Measurements from ENCODE around the gene LGALS3BP.
"Not testable (repeated sequence)": the region's sequence is repeated elsewhere in the genome, so short reads cannot be mapped to it uniquely, and the experiment has no call there.

LGALS3BP gene

DNA sequence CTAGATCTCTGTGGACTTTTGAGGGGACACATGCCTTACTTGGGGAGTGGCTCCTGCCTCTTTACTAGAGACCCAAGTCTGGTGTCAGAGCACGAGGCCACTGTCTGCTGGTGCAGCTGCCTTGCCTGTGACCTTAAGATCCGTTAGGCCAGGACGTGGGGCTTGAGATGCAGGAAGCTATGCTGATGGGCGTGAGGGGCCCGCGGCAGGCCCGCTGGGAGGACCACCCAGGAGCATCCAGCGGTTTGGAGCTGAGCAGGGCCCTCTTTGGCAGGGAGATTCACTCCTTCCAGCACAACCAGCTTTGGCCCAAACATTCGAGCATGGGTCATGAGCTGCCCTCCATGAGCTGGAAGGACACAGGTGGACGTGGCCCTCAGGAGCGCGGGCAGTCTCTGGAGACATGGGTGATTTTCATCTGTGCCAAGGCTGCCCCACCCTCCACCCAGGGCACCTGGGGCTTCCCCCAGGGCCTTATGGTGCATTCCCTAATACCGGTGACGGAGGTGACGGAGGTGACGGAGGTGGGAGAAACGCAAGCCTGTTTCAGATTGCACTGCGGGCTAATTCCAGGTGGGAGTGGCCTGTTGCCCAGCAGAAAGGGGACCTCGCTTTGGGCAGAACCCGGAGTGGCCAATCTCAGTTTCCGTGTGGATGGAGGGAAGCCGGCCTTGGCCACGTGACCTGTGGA lies 12.7 kb downstream of the LGALS3BP start:
- no peak for DNase-seq

DNA sequence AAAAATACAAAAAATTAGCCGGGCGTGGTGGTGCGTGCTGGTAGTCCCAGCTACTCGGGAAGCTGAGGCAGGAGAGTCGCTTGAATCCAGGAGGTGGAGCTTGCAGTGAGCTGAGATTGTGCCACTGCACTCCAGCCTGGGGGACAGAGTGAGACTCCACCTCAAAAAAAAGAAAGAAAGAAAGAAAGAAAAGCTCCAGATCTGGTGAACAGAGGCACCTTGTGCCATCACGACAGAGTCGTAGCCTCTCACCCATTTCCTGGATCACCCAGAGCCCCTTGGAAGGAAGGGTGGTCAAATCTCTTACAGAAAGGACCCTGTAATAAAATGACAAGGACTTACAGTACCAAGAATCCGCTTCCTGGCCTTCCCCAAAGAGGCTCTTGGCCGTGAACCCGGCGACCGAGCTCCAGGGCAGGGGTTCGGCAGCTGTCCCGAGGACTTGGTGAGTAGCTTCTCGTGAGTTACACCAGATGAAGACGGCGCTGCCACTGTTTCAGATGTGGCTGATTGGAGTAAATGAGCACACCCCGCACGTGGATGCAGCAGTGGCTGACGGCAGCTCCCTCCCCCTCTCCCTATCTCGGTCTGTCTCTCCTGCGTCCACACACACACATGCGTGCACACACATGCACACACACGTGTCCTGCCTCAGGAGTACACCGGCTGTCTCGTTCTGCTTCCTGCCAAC lies 13.5 kb downstream of the LGALS3BP start:
- no peak for DNase-seq

DNA sequence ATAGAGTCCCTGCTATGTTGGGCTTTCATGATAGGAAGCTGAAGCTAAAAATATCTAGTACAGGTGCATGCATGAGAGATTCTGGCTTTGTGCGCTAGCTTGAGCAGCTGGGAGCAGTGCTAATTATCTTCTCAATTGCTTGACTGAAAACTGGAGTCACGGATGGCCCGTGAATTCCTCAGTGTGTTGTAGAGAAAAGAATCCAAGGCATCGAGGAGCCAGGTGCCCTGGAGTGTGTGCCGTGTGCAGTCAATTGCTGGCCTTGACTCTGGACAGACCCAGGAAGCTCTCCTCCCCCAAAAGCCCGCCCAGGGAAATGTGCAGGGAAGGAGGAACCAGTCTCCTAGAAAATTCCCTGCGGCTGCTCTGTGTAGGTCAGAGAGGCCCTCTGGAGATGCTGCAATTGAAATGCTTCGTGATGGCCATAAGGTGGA lies 14.2 kb downstream of the LGALS3BP start:
- DNase-seq: no peak

DNA sequence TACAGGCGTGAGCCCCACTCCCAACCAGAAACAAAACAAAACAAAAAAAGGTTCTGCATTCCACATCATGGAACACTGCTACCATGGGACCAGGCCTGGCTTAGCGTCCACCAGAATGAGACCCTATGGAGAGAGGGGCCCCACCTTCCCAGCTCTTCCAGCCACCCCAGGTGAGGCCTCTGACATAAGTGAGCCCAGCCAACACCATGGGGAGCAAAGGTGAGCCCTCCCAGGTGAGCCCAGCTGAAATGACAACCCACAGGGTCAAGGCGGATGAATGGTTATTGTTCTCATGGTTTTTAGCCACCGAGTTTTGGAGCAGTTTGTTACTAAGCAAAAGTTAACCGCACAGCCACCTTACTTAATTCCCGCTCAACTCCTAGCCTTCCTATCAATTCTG lies 16.3 kb downstream of the LGALS3BP start:
- no peak for DNase-seq

DNA sequence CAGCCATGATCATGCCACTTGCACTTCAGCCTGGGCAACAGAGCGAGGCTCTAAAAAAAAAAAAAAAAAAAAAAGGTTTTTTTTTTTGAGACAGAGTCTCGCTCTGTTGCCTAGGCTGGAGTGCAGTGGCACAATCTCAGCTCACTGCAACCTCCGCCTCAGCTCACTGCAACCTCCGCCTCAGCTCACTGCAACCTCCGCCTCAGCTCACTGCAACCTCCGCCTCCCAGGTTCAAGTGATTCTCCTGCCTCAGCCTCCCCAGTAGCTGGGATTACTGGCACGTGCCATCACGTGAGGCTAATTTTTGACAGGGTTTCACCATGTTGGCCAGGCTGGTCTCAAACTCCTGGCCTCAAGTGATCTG lies 16.8 kb downstream of the LGALS3BP start:
- not testable (repeated sequence) for DNase-seq

DNA sequence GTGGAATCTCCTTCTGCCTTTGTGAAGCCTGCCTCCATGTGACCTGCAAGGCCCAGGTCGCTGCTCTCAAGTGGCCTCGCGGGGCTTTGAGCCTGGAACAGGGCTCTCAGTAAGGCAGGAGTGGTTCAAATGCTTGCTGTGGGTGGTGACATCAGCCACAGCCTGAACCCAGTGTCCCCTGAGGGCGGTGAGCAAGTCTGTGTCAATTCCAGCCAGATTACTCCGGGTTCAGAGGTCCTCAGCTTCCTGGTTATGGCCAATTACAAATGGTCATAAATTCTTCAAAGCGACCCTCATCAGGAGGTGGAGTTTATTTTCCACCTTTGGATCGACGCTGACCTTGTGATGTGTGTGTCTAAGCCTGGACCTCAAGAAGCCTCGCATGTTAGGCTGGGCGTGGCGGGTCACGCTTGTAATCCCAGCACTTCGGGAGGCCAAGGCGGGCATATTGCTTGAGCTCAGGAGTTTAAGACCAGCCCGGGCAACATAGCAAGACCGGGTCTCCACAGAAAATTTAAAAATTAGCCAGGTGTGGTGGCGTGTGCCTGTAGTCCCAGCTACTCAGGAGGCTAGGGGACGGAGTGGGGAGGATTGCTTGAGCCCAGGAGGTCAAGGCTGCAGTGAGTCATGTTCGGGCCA lies 17.3 kb downstream of the LGALS3BP start:
- DNase-seq: no peak

DNA sequence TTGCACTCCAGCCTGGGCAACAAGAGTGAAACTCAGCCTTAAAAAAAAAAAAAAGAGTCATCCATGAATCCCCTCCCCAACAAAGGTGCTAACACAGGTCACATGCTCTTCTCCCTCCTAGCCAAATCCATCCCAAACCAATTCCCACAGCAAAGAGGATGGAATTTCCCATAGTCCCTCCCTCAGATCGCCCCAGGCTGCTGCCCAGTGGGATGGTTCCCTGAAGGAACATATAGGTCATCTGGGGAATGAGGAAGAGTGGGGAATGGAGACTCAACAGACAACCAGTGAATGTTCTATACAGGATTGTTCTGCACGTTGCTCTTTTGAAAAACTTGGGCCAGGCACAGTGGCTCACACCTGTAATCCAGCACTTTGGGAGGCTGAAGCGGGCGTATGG lies 18.2 kb downstream of the LGALS3BP start:
- no peak for DNase-seq

DNA sequence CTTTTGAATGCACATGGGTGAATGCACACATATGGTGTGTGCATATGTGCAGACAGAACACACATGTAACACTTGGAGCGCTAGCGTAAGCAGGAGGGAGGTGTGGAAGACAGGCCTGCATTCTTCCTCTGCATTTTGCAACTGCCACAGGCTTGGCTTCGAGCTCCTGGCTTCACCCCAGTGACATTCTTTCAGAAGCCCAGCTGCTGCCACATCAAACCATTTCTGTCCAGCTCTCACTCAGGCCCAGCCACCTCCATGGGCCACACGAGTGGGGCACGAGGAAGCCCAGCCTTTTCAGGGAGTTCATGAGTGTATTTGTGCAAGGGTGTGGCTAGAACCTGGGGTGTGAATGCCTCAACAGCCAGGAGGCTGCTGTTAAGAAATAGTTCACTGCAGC lies 18.8 kb downstream of the LGALS3BP start:
- DNase-seq: peak in 1 of 56 donors; percentile 22

DNA sequence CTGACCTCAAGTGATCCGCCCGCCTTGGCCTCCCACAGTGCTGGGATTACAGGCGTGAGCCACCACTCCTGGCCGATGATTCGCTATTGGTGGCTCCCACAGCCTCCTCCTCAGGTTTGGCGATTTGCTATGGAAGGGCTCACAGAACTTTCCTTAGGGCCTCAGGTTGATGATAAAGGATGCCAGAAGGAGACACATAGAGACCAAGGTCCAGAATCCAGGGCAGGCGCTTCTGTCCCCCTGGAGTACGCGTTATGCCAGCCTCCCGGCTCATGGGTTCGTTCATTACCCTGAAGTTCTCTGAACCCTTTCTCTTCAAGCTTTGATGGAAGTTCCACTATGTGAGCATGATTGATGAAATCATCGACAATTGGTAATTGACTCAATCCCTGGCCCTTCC lies 19.9 kb downstream of the LGALS3BP start:
- no peak for DNase-seq

DNA sequence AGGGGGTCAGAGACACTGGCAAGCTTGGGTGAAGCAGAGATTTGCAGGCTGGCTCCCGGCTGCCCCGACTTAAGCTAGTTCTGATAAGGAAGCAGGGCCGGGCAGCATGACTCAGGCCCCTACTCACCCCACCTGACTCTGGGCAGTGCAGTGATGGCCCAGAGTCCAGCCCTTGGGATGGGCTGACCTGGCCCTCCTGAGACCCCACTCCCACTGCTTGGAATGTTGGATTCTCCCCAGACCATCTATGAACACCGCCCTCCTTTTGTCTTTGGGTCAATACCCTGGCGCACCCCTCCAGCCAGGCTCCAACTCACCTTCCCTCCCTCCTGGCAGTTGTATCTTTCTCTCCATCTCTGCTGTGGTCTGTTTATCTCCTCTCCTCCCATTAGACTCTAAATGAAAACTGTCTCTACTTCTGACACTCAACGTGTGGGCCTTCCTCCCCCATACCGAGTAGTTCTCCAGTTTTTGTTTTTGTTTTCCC lies 21.0 kb downstream of the LGALS3BP start:
- DNase-seq: no peak

DNA sequence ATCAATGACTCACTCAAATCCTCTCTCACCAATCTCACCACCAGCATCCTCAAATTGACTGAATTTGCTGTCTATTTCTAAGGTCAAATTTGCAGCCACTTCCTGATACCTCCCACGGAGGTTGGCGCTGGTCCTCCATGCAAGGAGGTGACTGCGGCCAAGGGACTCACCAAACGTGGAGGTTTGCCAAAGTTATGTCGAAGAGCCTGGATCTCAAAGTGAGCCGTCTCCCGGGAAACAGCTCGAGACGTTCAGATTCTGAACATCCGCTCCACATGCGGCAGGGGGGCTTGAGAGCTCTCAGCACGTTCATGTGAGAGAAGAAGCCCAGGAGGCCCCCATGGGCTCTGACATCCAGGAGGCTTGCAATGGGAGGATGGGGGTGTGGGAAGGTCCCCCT lies 22.6 kb downstream of the LGALS3BP start:
- peak in 12 of 56 donors; percentile 5 to 43 (median 24) for DNase-seq

DNA sequence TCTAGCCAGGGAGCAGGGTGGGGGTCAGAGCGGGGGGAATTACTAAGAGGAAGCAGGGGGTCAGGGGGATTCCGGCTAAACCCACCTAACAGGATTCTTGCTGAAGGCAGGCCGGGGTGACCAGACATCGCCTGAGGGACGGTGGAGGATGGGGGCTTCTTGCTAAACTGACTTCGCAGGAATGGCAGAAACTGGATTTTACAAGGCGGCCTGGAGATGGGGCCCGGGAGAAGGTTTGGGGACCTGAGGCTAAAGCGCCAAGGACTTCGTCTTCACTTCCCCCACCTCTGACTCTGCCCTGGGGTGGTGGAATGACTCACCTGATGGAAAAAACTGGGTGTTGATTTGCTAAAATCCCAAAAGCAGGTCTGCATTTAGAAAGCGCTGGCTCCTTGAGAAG lies 23.5 kb downstream of the LGALS3BP start:
- no peak for DNase-seq

DNA sequence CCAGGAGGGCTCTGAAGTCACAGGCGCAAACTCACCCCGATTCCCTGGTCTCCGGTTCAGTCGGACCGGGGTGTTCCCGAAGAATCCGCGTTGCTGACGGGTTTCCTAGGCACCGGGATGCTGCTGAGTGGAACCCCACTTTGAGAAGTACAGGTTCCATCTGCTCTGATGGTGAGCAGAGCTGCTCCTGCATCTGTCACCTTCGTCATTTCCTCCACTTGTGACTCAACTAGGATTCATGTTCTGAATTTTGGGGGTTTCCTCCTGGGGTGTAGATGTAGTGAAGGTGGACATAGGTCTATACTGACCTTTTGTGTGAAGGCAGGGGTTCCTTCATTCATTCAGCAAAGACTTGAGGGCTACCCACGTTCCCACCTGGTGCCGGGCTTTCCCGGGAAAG lies 25.0 kb downstream of the LGALS3BP start:
- peak in 1 of 56 donors; percentile 10 for DNase-seq

DNA sequence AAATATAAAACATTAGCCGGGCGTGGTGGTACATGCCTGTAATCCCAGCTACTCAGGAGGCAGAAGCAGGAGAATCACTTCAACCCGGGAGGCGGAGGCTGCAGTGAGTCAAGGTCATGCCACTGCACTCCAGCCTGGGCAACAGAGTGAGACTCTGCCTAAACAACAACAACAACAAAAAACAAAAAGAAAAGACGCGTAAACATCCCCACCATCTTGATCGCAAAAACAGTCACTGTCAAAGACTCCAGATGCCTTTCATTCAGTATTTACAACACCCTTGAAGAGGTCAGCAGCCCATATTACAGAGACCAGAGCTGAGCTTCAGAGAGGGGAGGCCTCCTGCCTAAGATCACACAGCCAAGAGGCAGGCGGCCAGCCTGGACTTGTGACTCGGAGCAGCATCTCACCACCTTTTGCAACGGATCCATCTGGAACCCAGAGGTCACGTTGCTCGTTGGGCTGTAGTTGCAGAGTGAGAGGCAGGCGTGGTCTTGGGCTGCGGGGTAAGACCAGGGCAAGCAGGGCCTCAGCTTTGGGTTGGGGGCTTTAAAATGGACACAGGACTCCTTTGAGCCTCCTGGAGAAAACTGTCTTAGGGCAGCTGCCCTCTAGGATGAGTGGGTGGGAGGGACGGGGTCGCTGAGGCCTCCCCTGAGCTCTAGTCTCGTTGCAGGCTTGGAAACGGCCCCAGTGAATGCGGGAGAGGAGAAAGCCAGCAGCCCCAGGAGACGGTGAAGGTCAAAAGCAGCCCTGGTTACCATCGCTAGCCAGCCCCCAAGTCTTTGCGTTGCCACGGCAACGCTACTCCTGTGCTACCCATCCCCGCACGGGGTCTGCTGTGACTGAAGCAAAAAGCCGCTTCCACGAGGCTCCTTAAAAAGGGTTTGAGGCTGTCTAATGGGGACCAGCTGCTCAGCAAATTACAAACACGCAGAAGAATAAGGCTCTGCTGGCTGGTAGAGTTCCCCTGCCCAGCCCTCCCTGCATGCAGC lies 26.1 kb downstream of the LGALS3BP start:
- peak in 15 of 56 donors; percentile 13 to 44 (median 25) for DNase-seq

DNA sequence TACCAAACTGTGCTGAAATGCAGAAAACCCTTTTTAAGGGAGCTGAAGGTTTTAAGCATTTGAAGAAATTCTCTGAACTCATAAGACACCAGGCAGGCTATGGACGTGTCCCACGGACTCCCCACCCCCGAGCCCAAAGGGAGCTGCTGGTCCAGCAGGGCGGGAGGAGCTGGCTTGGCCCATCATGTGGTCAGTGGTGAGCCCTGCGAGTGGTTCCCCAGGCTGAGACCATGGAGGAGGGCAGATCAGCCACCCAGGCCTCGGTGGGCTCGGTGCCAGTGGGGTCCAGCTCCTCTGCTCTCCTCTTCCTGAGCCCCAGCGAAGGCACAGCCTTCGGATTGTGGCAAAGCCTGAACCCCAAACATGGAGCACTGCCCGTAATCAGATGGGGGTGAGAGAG lies 27.0 kb downstream of the LGALS3BP start:
- no peak for DNase-seq

DNA sequence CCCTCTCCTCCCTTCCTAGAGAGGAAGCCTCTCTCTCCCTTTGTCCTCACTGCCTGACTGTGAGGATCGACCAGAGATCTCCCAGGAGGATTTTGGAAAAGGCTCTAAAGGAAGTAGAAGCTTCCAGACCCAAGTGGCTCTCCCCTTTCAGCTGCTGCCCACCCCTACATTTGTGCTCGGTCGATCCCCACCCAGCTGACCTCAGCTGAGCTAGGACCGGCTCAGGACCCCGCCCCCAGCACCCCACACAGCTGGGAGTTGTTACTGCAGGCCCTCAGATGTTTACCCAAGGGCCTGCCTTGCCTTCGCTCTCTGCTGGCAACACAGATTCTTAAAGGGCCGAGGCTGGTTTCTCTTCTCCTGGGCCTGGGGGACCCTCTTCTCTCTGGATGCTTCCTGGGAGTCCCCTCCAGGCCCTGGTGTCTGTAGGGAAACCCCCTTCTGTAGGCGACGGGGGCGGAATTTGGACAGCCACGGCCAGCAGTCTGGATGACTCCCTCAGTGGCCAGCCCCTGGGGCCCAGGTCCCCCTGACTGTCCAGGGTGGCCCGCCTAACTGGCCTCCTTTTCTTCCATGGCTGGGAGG lies 27.7 kb downstream of the LGALS3BP start:
- DNase-seq: no peak

DNA sequence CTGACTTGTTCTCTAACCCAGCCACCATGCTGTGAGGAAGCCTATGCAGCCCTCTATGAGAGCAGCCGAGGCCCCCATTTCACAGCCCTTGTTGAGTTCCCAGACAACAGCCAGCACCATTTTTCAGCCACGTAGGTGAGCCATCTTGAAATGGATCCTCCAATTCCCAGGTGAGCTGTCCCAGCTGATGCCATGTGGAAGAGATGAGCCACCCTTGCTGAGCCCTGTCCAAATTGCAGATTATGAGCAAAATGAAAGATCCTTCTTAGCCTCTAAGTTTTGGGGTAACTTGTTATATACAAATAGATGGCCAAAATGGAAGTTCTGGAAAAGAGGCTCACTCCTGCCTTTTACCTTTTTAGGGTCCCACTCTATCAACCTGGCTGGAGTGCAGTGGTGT lies 28.9 kb downstream of the LGALS3BP start:
- no peak for DNase-seq

DNA sequence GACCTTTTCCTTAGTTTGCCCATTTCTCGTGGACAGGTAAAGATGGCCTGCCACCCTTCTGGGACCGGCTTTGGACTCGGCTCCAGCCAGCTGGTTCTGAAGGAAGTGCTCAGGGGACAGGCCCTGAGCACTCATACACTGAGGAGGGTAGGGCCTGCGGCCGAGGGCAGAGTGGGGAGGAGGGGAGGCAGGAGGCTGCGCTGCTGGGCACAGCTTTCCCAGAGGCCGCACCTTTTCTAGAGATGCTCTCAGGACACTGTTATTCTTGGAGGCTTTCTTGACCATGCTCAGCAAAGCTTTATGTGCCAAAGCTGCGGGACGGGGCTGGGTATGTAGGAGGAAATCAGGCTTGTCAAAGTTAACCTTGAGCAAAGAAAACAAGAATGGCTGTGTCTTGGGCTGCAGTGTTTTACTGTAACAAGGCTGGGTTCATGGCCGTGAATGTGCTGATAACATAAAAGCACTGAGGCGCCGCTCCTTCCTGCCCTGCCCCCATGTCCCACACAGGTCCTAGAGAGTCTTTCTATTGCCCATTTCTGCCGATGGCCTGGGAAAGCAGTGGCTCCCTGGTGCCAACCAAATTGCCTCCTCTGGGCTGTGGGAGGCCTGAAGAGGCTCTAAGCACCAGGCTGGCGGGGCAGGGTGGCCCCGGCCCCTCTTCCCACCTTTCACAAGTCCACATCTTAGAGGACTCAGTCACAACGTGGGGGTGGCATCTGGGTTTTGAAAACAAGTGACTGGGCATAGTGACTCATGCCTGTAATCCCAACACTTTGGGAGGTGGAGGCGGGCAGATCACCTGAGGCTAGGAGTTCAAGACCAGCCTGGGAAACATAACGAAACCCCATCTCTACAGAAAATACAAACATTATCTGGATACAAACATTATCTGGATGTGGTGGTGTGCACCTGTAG lies 32.2 kb downstream of the LGALS3BP start:
- DNase-seq: no peak

DNA sequence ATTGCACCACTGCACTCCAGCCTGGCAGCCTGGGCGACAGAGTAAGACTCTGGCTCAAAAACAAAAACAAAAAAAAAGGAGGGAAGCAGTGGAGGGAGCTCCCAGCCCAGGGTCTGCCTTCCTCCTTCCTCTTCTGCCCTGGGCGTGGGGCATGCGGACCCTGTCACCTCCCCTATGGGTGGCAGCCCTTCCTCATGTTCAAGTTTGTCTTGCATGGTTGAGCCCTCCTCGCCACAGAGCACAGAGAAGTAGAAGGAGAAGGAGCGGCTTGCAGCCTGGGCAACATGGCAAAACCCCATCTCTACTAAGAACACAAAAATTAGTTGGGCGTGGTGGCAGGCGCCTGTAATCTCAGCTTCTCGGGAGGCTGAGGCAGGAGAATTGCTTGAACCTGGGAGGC lies 33.1 kb downstream of the LGALS3BP start:
- no peak for DNase-seq

DNA sequence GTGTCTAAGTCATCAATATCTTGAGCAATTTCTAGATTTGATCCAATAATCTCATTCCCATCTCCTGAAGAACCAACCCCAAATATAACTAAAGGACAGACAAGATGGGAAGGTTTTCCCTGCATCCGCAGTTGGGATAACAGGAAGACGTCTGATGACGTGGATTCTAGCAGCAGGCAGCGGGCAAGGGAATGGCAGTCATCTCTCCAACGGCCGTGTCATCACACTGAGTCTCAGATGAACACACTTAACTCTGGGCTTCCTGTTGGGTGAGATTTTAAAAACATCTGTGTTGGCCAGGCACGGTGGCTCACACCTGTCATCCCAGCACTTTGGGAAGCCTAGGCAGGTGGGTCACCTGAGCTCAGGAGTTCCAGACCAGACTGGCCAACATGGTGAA lies 33.6 kb downstream of the LGALS3BP start:
- DNase-seq: no peak

Data from amygdala (tissue), 56 donors.